GM18909 (cell line): ENCODE data around the gene ECE2.

ENCODE experiments used
- ATAC-seq: cut with Tn5 transposase; IDR thresholded peaks from one replicate; pipeline ENCODE4 v1.9.1; 2021; ENCODE audit warnings: mild to moderate bottlenecking; ENCODE audit not compliant: unreplicated experiment, poor library complexity

Gene ECE2

DNA sequence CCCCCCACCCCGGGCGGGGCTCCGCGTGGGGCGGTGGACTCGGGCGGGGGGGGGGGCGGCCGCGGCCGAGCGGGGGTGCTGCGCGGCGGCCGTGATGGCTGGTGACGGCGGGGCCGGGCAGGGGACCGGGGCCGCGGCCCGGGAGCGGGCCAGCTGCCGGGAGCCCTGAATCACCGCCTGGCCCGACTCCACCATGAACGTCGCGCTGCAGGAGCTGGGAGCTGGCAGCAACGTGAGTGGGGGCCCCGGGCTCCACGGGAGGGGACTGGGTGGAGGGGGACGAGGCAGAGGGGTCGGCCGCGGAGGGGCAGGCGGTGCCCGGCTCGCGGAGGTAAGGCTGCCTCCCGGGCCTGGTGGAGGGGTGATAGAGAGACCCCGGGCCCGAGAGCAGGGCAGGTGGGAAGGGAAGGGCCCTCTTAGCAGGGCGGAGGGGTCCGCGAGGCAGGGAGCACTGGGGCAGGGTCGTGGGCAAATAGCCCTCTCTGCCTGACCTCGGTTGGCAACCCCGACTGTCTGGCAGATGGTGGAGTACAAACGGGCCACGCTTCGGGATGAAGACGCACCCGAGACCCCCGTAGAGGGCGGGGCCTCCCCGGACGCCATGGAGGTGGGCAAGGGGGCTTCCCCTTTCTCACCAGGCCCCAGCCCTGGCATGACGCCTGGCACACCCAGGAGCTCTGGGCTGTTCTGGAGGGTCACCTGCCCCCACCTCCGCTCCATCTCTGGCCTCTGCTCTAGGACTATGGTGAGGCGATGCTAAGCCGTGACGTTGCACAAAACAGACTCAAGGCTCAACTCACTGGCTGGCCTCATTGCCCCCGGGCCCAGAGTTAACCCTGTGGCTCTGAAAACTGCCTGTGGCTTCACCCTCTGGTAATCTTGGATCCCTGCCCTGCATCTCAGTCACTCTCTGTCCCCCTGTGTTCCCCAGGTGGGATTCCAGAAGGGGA lies at the start of gene ECE2:
Gene ECE2 (plus strand): TSS at position 62 of the 950 bp plus-strand sequence. CDS start 132 bp downstream, at position 194.
- no peak for ATAC-seq

DNA sequence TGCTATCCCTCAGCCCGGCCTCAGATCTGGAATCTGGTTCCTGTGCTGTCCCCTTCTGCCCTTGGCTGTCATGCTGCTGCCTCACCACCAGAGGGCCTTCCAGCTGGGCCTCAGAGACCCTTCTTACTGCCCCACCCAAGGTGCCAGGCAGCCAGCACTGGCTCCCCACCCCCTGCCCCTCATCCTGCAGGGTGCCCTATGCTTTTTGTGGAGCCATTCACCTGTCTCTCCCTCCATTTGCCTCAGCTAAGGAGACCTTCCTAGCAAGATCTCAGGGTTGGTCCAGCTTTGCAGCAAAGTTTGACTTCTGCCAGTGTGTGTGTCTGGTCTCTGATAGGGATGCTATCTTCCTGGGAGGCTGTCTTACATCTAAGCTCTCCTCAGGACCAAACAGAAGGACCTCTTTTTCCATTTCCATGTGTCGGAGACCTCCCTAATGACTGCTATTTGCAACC lies 48.3 kb upstream of the ECE2 start:
- ATAC-seq = peak; percentile 44

DNA sequence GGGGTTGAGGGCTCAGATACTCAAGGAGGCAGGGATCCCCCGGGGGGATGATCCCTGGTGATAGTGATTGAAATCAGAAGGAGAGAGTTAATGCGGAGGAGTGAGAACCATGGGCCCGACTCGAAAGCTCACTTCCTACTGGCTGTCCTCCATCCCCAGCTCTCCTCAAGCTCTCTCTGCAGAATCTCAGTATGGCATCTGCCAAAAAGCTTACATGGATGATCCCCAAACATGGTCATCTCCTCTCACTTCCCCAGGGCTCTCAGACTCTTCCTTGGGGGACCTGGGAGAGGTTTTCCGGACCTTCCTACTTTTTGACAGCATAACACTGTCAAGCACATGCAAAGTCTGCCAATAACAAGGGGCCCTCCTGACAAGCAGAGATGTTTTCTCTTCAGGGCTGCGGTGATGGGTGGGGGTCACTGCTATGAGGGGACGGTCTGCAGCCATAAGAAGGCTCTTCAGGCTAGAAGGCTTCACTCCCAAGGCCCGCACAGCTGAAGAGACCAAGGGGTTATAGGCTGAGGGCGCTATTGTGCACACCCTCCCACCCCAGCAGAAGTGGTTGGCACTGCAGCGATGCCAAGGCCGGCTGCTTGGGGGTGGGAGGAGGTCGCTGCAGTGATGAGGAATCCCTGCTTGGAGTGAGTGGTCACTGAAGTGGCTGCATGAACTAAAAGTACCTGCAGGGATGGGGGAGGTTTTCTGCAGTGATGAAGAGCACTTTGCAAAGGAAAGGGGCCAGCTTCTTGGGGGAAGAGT lies 47.3 kb upstream of the ECE2 start:
- no peak for ATAC-seq

DNA sequence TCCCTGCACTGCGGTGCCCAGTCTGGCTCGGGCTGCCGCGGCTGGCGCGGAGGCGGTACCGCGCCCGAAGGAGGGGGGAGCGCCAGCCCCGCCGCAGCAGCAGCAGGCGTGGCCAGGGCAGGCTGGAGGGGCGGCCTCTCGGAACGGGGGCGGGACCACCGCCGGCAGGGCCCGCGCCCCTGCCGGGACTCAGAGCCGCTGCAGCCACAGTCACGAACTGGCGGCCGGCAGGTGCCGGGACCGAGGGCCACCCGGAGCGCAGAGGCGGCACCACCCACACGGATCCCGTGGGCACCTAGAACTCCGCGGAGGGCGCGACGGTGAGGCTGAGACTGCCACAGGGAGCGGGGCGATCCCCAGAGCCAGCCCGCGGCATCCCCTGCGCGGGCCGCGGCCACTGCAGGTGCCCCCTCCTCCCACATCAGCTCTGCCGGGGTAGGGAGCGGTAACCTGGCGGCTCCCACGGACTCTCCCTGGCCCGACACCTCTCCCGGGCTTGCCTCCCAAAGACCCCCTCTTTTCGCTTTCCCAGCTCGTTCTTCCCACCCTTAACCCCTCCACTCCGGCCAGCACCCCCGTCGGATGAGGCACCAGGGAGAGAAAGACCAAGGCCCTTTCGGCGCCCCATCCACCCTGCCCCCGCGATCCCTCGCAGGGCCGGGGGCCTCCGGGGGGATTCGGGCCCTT lies 46.3 kb upstream of the ECE2 start, which contains the start of gene VWA5B2:
Gene VWA5B2 (plus strand): TSS at position 192 of the 687 bp plus-strand sequence. CDS start 944 bp downstream, outside the sequence.
- ATAC-seq = peak; percentile 76

DNA sequence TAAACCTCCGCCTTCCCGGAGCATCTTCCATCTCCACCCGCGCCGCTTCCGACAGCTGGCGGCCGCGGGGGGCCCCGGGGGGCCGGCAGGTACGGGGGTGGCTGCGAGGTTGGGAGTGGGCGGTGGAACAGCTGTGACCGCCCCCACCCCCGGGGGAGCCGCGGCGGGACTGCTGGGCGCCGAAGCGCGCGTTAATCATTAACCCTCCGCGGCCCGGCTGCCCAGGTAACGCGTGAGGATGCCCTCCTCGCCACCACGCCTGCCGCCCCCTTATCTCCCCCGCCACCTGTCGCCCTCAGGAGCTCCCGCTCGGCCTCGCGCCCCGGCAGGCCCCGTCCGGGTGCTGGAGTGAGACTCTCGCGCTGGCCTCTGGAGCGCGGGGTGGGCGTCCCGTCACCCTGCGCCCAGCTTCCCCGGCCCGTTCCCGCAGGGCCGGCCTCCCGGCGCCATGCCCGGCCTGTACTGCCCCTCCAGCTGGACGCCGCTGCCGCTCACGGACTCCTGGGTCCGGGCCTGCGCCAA lies 45.7 kb upstream of the ECE2 start:
- no peak for ATAC-seq

DNA sequence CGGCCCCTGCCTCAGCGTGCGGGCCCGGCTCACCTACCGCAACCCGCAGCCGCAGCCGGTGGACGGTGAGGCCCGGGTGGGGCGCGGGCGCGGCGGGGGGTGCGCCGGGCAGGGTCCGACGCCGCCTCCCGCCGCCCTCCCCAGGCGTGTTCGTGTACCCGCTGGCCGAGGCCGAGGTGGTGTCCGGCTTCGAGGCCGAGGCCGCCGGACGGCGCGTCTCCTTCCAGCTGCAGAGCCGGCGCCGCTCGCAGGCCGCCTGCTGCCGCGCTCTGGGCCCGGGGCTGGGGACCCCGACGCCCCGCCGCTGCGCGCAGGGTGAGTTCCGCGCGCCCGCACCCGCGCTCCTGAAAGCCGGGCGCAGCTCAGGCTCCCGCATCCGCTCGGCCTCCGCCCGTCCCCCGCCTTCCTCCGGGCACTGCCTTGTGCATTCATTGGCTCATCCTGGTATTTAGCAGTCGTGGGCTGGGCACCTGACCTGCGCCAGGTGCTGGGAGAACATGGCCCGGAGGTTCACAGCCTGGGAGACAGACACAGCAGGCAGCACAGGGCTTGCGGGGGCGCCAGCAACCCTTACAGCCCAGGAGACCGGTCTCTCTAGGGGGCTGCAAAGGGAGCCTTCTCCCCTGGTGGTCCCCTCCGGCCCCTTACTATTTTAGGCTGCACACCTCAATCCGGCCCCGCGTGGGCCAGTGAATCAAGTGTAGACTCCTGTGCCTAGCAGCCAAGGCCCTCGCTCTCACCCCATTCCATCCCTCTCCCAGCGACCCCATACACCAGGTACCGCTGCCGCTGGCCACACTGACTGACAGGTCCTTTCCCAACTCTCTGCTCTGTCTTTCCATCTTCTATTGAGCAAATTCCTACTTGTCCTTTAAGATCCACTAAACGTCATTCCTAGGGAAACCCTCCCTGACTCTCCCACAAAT lies 45.0 kb upstream of the ECE2 start:
- no peak for ATAC-seq

DNA sequence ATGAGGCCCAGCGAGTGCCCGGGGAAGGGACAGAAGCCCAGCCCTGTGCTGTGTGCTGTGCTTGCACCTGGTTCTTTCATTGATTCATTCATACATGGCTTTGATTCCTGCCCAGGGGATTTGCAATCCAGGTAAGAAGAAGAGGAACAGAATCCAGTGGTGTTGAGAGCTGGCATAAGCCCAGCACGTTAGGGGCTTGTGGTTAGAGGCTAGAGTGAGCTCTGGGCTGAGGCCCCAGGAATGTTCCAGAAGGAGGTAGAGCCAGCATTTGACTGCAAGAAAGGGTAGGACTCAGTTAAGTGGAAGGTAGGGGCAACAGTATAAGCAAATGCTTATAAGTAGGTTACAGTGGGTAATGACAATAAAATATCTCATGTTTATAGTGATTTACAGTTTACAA lies 44.2 kb upstream of the ECE2 start:
- no peak for ATAC-seq

DNA sequence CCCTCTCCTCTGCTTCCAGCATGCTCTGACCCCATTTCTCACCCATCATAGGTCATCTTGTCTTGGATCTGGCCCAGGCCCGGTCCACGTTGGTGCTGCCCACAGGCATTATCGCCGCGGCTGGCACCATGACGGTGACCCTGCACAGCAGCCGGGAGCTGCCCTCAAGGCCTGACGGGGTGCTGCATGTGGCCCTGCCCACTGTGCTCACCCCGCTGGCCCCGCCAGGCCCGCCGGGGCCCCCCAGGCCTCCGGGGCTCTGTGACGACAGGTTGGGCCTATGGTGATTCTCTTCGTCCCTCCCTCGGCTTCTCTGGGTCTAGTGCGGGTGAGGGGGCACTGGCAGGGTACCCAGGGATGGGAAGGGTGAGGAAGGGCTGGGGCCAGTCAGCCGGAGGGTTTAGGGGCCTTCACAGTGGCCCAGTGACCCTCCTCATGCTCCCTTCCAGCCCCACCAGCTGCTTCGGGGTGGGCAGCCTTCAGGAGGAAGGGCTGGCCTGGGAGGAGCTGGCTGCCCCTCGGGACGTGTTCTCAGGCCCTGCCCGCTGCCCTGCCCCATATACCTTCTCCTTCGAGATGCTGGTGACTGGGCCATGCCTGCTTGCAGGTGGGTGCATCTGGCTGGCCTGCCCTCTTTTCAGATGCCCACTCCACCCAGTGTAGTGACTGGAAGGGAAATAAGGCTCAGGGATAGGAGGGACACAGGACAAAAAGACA lies 42.5 kb upstream of the ECE2 start:
- no peak for ATAC-seq

DNA sequence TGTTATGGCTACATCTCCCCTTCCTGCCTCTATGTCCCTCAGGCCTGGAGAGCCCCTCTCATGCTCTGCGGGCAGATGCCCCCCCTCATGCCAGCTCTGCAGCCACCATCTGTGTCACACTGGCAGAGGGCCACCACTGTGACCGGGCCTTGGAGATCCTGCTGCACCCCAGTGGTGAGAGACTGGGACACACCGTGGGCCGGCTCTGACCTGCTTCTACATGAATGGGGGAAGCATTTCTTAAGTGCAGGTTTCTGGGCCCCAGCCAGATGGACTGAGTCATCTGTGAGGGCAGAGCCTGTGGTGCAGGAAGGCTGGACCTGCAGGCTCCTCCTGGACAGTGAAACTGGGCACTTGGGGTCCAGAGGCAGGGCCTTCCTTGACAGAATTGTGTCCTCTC lies 41.6 kb upstream of the ECE2 start:
- no peak for ATAC-seq

DNA sequence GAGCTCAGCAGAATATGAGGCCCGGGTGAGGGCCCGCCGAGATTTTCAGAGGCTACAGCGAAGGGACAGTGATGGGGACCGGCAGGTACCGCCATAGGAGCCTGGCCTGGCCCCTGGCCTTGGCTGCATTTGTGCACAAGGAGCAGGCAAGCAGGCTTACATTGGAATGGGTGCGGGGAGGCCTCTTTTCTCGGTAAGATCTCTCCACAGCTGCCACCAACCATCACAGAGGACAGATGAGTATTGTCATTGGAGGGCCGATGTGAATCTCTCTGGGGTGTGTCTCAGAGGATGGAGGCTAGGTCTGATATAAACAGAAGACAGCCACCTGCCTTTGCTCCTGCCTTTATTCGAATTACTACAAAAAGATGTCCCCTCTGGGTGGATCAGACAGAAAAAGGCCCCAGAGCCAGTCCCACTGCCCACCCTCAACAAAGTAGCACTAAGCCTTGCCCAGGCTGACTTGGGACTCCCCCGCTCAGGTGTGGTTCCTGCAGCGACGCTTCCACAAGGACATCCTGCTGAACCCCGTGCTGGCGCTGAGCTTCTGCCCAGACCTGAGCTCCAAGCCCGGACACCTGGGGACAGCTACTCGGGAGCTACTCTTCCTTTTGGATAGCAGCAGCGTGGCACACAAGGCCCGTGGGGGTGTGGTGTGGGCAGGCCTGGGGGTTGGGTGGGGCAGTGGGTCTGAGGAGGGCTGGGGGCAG lies 41.0 kb upstream of the ECE2 start:
- no peak for ATAC-seq

DNA sequence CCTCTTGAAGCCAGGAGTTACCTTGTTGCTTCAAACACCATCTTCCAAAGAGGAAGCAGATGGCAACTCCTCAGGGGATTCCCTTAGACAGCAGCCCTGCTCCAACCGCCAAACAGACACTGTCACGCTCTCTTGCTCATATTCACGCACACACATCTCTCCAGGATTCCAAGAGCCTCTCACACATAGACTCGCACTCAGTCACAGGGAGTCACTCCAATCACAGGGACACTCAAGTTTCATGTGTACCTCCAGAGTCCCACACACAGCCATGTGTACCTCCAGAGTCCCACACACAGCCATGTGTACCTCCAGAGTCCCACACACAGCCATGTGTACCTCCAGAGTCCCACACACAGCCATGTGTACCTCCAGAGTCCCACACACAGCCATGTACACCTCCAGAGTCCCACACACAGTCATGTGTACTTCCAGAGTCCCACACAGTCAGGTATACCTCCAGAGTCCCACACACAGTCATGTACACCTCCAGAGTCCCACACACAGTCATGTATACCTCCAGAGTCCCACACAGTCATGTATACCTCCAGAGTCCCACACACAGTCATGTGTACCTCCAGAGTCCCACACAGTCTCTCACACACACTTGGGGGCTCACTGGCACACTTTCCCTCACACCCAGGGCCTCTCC lies 40.3 kb upstream of the ECE2 start:
- ATAC-seq = no peak

DNA sequence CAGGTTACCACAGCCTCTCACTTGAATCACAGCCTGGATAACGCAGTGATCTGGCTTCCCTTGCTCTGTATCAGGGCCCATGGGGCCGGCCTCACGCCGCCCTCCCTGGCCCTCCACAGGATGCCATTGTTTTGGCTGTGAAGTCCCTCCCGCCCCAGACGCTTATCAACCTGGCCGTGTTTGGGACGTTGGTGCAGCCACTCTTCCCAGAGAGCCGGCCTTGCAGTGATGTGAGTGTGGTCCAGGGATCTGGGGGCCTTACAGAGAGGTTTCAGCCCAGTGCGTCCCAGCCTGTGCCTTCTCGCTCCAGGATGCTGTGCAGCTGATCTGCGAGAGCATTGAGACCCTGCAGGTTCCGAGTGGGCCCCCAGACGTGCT lies 39.8 kb upstream of the ECE2 start:
- no peak for ATAC-seq

DNA sequence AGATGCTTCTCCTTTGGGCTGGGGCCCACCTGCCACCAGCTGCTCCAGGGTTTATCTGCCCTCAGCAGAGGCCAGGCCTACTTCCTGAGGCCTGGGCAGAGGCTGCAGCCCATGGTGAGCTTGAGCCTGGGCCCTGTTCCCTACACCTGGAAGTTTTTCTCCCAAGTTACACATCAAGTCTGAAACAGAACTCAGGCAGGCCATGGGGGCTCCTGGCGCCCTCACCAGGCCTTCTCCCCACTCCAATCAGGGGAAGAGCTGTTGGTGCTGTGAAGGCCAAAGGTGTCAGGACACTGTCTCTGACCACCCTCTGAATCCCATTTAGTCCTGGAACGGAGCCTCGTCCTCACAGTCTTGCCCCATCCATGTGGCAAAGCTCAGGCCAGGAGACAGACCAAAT lies 39.2 kb upstream of the ECE2 start:
- no peak for ATAC-seq

DNA sequence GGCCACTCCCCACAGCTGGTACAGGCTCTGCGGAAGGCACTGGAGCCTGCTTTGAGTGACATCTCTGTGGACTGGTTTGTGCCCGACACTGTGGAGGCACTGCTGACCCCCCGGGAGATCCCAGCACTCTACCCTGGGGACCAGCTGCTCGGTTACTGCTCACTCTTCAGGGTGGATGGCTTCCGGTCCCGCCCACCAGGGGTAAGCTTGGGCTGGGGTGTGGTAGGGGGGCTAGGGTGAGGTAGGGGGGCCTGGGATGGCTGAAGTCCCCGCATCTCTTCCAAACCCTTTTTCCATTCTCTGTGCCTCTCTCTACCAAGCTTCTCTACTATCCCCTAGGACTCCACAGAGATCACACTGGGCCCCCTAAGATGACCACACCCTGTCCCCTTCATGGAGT lies 38.6 kb upstream of the ECE2 start:
- no peak for ATAC-seq

DNA sequence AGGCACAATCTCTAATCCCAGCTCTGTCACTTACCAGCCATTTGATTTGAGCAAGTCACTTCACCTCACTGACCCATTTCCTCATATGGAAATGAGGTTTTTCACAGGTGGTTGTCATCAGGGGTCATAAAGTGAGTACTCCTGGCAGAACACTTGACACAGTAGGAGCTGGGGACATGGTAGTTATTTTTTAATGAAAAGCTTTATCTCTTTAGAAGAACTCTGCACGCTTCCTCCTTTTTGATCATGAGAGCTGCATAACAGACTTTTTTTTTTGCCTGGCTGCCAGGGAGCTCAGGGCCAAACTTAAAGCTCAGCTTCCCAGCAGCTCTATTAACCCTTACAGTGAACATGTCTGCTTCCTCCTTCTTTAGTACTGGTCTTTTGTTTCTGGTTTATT lies 38.0 kb upstream of the ECE2 start:
- no peak for ATAC-seq

DNA sequence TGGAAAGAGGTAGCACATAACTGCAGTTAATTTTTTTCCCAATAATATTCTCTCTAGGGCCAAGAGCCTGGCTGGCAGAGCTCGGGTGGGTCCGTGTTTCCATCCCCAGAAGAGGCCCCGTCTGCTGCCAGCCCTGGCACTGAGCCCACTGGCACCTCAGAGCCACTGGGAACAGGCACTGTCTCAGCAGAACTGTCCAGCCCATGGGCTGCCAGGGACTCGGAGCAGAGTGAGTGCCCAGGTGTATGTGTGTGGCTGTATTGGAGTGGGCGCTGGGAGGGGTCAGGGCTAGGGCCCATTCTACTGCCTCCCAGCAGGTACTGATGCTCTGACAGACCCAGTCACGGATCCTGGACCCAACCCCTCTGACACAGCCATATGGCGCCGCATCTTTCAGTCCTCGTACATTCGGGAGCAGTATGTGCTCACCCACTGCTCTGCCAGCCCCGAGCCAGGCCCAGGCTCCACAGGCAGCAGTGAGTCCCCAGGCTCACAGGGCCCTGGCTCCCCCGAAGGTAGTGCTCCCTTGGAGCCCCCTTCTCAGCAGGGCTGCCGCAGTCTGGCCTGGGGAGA lies 37.5 kb upstream of the ECE2 start:
- ATAC-seq = no peak

DNA sequence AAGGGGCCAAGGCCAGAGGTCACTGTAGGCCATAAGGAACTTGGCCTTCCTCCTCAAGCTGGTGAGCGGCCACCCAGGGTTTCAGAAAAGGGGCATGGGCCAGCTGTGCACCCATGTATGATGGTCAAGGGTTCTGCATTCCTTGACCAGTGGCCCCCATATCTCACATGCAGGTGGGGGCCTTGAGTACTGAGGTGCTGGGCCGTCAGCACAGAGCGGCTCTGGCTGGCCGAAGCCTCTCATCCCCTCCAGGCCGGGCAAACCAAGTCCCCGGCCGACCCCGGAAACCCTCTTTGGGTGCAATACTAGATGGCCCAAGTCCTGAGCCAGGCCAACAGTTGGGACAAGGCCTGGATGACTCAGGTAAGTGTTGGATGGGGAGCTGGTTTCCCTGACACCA lies 36.6 kb upstream of the ECE2 start:
- no peak for ATAC-seq
